A673 (cell line): Measurements from ENCODE around the gene GABRP. TPM values are rescaled to one million over a fixed set of nuclear protein-coding genes. Genes with fewer than 3 reads are reported as not detected.

ENCODE experiments used
- BruUV-seq: library from RNA; stranded (reverse); fragments of 400-500 nt; replicated peaks from 2 replicates; lab custom pipeline; 2021; lab: Mats Ljungman, UMichigan
- CTCF ChIA-PET: fragments of 300-600 bp; sonication (Branson Sonifier 250); formaldehyde crosslinking; loops from one replicate; lab custom pipeline; 2022; ENCODE audit warnings: antibody characterized with exemption; lab: Charles Lee
- POLR2A ChIA-PET: fragments of 300-600 bp; sonication (Branson Sonifier 250); formaldehyde crosslinking; loops from one replicate; lab custom pipeline; 2022; ENCODE audit warnings: antibody characterized with exemption; ENCODE audit not compliant: low non-redundant PET; lab: Charles Lee
- DNase-seq: peaks from one replicate; pipeline ENCODE4 v3.0.0-alpha.2; 2015; ENCODE audit warnings: low spot score
- H3K27ac ChIP-seq: fragments of 200-600 bp; sonication (generic); 2 replicates; pipeline ENCODE4 v1.5.1; 2016; ENCODE audit warnings: mixed run types, low read depth, mild to moderate bottlenecking, mixed read lengths, antibody characterized with exemption, low read length; ENCODE audit not compliant: poor library complexity, severe bottlenecking
- H3K27me3 ChIP-seq: fragments of 200-600 bp; sonication (generic); replicated peaks from 2 replicates; pipeline ENCODE4 v1.6.1; 2017; ENCODE audit warnings: mixed run types, low read depth, mild to moderate bottlenecking, mixed read lengths, antibody characterized with exemption, low read length; ENCODE audit not compliant: insufficient read depth, poor library complexity
- H3K36me3 ChIP-seq: fragments of 200-600 bp; sonication (generic); 2 replicates; pipeline ENCODE4 v1.6.1; 2016; ENCODE audit warnings: mixed run types, mild to moderate bottlenecking, mixed read lengths, antibody characterized with exemption, low read length; ENCODE audit not compliant: insufficient read depth, poor library complexity, severe bottlenecking
- H3K4me1 ChIP-seq: fragments of 200-600 bp; sonication (generic); 2 replicates; pipeline ENCODE4 v1.6.1; 2017; ENCODE audit warnings: mixed run types, mild to moderate bottlenecking, mixed read lengths, antibody characterized with exemption, low read length; ENCODE audit not compliant: insufficient read depth, poor library complexity, severe bottlenecking
- H3K4me3 ChIP-seq: fragments of 200-600 bp; sonication (generic); 2 replicates; pipeline ENCODE4 v1.5.1; 2016; ENCODE audit warnings: low read depth, mixed run types, mild to moderate bottlenecking, mixed read lengths, low read length; ENCODE audit not compliant: poor library complexity, severe bottlenecking
- H3K9me3 ChIP-seq: fragments of 200-600 bp; sonication (generic); 2 replicates; pipeline ENCODE4 v1.6.1; 2016; ENCODE audit warnings: mixed run types, low read depth, mild to moderate bottlenecking, mixed read lengths, antibody characterized with exemption, low read length; ENCODE audit not compliant: poor library complexity, severe bottlenecking
- EZH2 ChIP-seq: fragments of 200-600 bp; sonication (generic); IDR thresholded peaks from 2 replicates; pipeline ENCODE4 v1.6.1; 2017; ENCODE audit warnings: borderline replicate concordance, low read depth, mild to moderate bottlenecking, mixed read lengths, antibody characterized with exemption, low read length; ENCODE audit not compliant: poor library complexity, severe bottlenecking
- intact Hi-C: fragments of 100-400 bp; cut with micrococcal nuclease; formaldehyde crosslinking; loops from one replicate; pipeline ENCODE4 v1.10.0; 2022; ENCODE audit not compliant: unreplicated experiment
- total RNA-seq: library from RNA; stranded (reverse); gene quantifications from 2 replicates; pipeline ENCODE4 v1.2.3, GENCODE V29; 2021
- TF ChIP-seq, protein P1 (sequence below): fragments of 300-800, 200-600 bp; sonication (generic); conservative IDR thresholded peaks from 2 replicates; pipeline ENCODE4 v1.5.1; 2017; ENCODE audit warnings: low read depth, mild to moderate bottlenecking, antibody characterized with exemption, low read length, moderate library complexity, mixed read lengths

Gene GABRP
- total RNA-seq, 1 experiment from 2014 or later = 0.09 TPM

- H3K27me3 ChIP-seq = no peaks in the 10 kb centered on the region
- intact Hi-C loops = no loop called here
- H3K27ac ChIP-seq = no peak overlapping the region
- CTCF ChIA-PET = no interaction called here
- H3K4me3 ChIP-seq = no peak overlapping the region
- POLR2A ChIA-PET = no interaction called here
- H3K4me1 ChIP-seq = no peaks in the 10 kb centered on the region
- BruUV-seq = no TSS peak
- no peaks in the 10 kb centered on the region for H3K36me3 ChIP-seq
- DNase-seq = no peak
- no peaks in the 10 kb centered on the region for H3K9me3 ChIP-seq
- TF ChIP-seq, protein P1, sequence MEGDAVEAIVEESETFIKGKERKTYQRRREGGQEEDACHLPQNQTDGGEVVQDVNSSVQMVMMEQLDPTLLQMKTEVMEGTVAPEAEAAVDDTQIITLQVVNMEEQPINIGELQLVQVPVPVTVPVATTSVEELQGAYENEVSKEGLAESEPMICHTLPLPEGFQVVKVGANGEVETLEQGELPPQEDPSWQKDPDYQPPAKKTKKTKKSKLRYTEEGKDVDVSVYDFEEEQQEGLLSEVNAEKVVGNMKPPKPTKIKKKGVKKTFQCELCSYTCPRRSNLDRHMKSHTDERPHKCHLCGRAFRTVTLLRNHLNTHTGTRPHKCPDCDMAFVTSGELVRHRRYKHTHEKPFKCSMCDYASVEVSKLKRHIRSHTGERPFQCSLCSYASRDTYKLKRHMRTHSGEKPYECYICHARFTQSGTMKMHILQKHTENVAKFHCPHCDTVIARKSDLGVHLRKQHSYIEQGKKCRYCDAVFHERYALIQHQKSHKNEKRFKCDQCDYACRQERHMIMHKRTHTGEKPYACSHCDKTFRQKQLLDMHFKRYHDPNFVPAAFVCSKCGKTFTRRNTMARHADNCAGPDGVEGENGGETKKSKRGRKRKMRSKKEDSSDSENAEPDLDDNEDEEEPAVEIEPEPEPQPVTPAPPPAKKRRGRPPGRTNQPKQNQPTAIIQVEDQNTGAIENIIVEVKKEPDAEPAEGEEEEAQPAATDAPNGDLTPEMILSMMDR = no peak
- no peak for TF ChIP-seq EZH2
These were observed 36.3 kb downstream of the GABRP start for GRCh38 chr5:170819824-170820223.

GRCh38 chr5:170821257-170821800 is 37.8 kb downstream of the GABRP start:
- no peak for TF ChIP-seq EZH2
- TF ChIP-seq, protein P1 = no peak
- Histone ChIP-seq H3K4me1 (no peaks in the 10 kb centered on the region), H3K36me3 (no peaks in the 10 kb centered on the region), H3K27me3 (no peaks in the 10 kb centered on the region), H3K27ac (no peak overlapping the region), H3K9me3 (no peaks in the 10 kb centered on the region), H3K4me3 (no peak overlapping the region)
- CTCF ChIA-PET = no interaction called here
- POLR2A ChIA-PET = no interaction called here
- intact Hi-C loops = no loop called here
- BruUV-seq = no TSS peak
- no peak for DNase-seq

GRCh38 chr5:170826117-170826516 is 42.6 kb downstream of the GABRP start:
- Histone ChIP-seq H3K9me3 (no peaks in the 10 kb centered on the region), H3K4me1 (no peaks in the 10 kb centered on the region), H3K4me3 (no peak overlapping the region), H3K27me3 (no peaks in the 10 kb centered on the region), H3K36me3 (no peaks in the 10 kb centered on the region), H3K27ac (no peak overlapping the region)
- no TSS peak for BruUV-seq
- ChIA-PET CTCF (no interaction called here), POLR2A (no interaction called here)
- TF ChIP-seq, protein P1 = no peak
- no peak for TF ChIP-seq EZH2
- DNase-seq = no peak
- intact Hi-C loops = no loop called here
